ENCODE data around the gene MAP2K6.

Gene MAP2K6

DNA sequence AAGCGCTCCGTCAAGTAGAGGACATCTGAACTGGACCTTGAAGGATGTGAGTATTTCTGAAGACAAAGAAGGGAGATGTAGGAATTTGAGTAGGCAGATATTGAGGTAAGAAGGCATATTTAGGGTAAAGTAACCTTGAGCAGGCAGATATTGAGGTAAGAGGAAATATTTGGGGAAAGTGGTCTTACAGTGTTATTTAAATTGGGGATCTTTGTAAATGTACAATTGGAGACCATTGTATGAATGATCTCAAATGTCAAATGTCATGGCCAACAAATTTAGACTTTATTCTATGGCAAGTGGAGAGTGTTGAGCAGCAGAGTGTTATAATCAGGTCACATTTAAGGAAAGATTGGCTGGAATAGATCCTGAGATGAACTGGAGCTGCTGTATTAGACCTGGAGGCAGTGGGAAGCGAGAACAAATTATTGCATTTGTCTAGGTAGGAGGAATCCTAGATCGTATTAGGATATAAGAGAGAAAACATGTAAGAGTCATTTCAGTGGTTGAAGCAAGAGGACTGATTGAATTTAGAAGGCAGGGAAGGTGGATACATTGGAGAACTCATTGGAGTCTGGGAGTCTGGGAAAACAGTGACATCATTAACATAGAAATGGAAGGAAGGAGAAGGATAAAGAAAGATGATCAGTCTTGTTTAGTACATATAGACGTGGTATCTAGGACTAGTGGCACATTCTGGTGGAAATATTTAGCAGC, 165.6 kb downstream of the MAP2K6 start:
- DNase-seq (ENCODE audit: low read depth), result no peak

GRCh38 chr17:69581061-69581961, 166.8 kb downstream of the MAP2K6 start:
- DNase-seq (ENCODE audit: low read depth), result no peak

GRCh38 chr17:69588316-69588715, 173.8 kb downstream of the MAP2K6 start:
- DNase-seq (ENCODE audit: low read depth), result no peak

- DNase-seq (ENCODE audit: low read depth), result no peak
Observed at GRCh38 chr17:69588827-69589239, 174.3 kb downstream of the MAP2K6 start.

DNA sequence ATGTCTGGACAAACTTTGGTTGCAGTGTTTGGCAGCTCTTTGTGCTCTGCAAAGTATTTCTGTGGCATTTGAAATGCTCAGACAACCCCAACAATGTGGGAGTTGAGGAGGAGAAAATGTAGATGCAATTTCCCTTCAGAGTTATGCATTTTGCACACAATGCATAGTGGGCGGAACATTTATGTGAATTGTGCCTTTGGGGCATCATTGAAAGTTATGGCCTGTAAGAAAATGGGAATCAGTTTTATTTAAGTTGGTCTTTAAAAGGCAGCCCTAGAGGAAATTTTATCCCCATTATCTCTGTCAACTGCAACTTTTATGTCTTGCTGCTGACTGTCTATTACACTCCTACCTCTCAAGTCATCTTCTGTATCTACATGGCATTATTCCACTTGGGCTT, 176.2 kb downstream of the MAP2K6 start:
- no peak for DNase-seq (ENCODE audit: low read depth)

GRCh38 chr17:69592692-69593350, 178.3 kb downstream of the MAP2K6 start:
- peak; percentile 79 for DNase-seq (ENCODE audit: low read depth)

- peak; percentile 55 for DNase-seq (ENCODE audit: low read depth)
Observed at GRCh38 chr17:69593351-69593715, 178.8 kb downstream of the MAP2K6 start.

DNA sequence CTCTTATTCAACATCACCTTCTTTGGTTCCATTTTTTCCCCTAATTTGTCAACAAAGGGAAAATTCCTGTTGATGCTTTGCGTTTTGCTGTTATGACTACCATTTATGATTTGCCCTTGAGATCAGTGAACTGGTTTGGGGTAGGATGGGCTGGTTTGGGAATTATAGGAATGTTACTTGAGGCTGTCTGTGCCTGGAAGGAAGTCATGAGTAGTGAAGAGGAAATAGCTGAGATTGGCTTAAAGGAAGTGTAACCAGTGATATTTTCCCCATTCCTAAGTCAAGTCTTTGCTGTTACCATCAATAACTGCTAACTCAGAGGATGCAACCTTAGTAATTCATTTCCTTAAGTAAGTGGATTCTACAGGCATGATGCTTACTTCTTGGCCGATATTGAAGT, 179.2 kb downstream of the MAP2K6 start:
- no peak for DNase-seq (ENCODE audit: low read depth)

DNA sequence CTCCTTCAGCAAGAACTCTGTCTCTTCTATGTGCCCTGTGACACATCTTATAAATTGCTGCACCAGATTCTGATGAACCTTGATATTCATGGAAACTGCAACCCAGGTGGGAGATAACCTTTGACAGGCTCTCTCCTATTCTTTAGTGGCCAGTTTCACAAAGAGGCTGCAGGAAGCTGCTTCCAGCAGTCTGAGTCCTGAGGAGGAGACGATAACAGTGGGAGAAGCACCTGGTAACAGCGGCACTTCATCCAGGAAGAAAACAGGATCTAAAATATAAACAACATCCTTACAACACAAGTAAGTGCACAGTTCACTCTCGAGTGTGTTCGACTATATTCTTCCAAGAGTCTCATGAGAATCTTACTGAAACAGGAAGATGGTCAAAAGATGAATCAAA, 180.1 kb downstream of the MAP2K6 start:
- DNase-seq (ENCODE audit: low read depth), result no peak

DNA sequence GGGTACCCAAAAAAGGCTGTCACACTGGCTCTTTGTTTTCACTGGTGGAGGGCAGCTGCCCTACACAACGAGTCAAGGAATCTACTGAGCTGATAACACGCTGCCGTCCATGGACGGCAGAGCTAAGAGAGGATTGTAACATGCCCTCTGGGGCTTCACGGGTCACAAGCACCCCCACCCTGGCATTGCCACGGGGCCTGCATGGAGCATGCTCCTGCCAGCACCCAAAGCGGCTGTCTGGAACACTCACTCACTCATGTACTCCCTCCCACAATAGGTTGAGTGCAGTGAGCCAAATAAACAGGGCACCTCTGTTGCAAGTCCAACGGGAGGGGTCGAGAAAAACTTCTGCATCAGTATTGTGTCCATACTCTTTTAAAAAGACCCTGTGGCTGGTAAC, 181.6 kb downstream of the MAP2K6 start:
- no peak for DNase-seq (ENCODE audit: low read depth)

DNA sequence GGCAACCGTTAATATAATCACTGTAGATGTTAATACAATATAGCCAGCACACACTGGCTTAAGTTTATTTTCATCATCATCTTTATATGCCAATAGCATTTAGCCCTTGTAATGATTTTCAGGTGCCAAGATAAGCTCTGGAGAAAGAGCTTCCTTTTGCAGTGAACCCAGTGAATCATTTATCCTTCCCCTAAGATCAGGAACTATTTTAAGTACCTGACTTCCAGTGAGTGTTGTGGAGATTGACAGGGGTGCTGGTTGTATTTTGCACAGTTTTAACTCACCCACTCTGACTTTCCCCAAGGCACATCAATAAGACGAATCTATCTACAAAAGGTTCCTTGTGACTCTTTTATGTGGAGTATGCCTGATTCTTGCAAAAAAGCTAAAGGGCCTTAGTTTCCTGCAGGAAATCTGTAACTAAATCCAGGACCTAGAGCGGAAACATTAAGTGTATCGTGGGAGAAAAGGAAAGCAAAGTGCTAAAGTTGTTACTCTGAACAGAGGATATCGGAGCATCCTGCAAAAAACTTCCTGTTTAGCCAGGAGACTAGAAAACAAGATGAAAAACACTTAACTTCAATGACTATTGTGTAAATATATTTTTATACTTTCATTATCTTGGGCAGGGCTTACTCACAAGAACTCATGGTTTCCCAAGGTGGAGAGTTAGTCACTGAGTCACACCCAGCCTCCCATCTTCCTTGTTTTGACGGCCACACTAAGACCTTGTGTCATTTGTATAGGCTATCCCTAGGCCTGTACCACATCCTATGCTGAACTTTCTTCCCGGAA, 183.6 kb downstream of the MAP2K6 start:
- peak; percentile 92 for DNase-seq (ENCODE audit: low read depth)

GRCh38 chr17:69602972-69603371, 188.5 kb downstream of the MAP2K6 start:
- no peak for DNase-seq (ENCODE audit: low read depth)
